Fibroblast of upper back skin (primary cell): ENCODE results near the gene OR1D5.
"Not testable (repeated sequence)": the region's sequence is repeated elsewhere in the genome, so short reads cannot be mapped to it uniquely, and the experiment has no call there.

Experiments used
- DNase-seq: peaks from one replicate; pipeline ENCODE4 v3.0.0-alpha.2; 2013

Gene OR1D5, protein sequence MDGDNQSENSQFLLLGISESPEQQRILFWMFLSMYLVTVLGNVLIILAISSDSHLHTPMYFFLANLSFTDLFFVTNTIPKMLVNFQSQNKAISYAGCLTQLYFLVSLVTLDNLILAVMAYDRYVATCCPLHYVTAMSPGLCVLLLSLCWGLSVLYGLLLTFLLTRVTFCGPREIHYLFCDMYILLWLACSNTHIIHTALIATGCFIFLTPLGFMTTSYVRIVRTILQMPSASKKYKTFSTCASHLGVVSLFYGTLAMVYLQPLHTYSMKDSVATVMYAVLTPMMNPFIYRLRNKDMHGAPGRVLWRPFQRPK

GRCh38 chr17:3063507-3063906 lies at the start of gene OR1D5:
Gene OR1D5, minus strand, starts transcription at chr17:3063607. Its CDS starts 0 bp downstream, at chr17:3063607.
- DNase-seq, result not testable (repeated sequence)

- no peak for DNase-seq
Measured at GRCh38 chr17:3104322-3104721, 40.9 kb upstream of the OR1D5 start, which contains the start of gene OR1D2. Gene OR1D2, minus strand, starts transcription at chr17:3104422. Its CDS starts 11,426 bp downstream, at chr17:3092996.

- DNase-seq, result not testable (repeated sequence)
Measured at GRCh38 chr17:3073850-3074249, 10.4 kb upstream of the OR1D5 start.

GRCh38 chr17:3065192-3065591 lies 1.8 kb upstream of the OR1D5 start:
- DNase-seq, result not testable (repeated sequence)

DNA sequence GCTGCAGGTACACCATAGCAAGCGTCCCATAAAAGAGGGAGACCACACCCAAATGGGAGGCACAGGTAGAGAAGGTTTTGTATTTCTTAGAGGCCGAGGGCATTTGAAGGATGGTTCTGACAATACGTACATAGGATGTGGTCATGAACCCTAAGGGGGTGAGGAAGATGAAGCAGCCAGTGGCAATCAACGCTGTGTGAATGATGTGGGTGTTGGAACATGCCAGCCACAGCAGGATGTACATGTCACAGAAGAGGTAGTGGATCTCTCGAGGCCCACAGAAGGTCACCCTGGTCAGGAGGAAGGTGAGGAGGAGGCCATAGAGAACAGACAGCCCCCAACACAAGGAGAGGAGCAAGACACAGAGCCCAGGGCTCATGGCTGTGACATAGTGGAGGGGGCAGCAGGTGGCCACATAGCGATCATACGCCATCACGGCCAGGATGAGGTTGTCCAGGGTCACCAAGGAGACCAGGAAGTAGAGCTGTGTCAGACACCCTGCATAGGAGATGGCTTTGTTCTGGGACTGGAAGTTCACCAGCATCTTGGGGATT lies 506 bp downstream of the OR1D5 start:
- not testable (repeated sequence) for DNase-seq

GRCh38 chr17:3054868-3055267 lies 8.5 kb downstream of the OR1D5 start:
- DNase-seq, result not testable (repeated sequence)

DNA sequence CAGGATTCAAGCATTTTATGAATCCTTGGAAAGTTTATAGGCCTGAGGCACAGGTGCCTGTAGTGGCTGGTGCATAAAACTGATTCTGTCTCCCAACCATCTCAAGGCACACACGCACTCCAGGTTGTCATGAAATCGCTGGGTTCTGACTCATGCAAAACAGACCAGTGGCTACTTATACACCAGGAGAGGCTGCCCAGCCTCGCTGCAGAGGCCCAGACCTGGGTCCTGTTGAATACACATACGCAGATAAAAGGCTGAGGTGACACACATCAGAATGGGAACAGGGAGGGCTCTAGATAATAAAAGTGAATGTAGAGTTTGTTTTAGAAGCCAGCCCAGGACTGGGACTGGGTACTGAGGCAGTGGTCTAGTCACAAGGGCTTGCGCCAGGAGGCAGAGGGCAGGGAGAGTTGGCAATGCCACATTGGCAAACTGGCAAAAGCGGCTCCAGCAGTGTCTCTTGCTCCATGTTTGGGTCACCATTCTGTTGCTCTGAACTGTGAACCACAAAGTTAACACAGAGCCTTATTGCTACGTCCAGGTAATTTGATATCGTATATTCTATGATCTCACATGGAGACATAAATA lies 13.6 kb downstream of the OR1D5 start:
- DNase-seq, result no peak

DNA sequence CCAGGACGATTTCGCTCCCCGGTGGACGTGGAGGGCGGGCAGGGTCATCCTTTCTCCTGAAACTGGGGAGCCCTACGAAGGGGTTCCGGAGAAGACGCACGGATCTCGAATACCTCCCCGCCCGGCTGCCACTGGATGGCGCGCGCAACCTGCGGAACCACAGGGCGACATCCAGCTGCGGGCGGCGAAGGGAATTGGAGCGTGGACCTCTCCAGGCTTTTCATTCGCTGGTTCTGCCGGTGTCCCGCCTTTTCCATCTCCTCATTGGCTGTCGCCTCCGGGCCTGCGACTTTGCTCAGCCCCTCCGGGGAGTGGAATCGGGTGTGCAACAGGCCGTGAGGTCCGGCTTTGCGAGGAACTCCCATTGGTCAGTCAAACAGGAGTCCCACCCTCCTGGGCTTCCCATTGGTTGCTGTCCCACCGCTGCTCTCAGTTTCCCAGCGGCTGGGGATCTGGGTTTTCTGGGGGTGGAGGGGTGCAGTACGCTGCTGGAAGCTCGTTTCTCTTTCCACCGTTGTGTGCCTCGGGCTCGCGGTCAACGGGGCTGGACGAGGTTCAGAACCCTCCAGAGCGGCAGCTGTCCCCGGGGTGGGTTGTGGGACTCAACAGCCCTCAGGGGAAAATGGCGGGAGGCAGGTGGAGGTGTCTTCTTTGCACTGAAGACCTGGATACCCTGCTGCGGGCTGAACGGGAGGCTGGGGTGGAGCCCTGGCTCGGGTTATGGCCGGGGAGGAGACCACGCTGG lies 14.5 kb downstream of the OR1D5 start:
- peak; percentile 98 for DNase-seq

DNA sequence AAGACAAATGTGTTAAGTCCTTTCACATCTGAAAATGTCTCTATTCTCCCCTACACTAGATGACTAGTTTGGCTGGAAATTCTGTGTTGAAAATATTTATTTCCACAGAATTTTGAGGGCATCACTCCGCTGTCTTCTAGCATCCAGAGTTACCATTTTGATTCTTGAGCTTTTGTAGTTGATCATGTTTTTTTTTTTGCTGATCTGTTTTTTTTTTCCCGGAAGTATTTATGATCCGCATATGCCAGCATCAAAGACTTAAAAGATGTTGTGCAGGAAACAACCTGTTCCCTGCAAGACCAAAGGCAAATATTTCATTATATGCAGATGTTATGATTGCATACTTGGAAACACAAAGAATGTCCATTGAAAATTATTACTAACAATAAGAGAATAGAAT lies 16.7 kb downstream of the OR1D5 start:
- no peak for DNase-seq

- DNase-seq, result no peak
Measured at GRCh38 chr17:3043737-3044365, 19.6 kb downstream of the OR1D5 start.

GRCh38 chr17:3040882-3041281 lies 22.5 kb downstream of the OR1D5 start:
- no peak for DNase-seq

DNA sequence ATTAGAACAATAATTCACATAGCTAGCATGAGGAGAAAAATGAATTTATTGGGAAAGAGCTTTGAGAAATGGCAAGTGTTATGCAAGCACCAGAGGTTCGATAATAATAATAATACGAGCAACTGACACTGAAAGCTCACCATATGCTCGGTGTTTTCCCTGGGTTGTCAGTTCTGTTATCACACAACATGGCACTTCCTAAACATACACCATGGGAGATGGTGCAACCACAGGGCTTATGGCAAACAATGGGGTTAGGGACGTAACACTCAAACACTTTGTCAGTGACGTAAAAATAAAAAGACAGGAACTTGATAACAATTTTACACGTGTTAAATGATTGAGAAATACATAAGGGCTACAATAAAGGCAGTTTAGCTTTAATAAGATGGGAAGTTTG lies 23.7 kb downstream of the OR1D5 start:
- no peak for DNase-seq

- no peak for DNase-seq
Measured at GRCh38 chr17:3038941-3039340, 24.5 kb downstream of the OR1D5 start.

DNA sequence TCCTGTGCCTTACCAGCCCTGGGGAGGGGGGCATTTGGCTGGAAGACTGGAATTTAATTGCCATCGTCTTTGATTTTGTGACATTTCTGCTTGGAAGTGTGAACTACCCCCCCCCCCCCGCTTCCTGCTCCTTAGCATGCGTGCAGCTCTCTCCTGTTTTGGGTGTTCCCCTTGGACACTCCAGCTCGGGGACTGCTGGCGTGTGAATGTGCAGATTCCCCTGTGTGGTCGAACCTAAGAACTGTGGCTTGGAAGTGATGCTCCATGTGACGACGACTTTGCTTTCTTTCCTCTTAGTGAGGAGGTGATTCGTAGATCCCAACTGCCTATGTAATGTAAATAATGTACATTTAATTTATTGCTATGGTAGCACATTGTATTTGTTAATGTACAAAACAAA lies 26.1 kb downstream of the OR1D5 start:
- no peak for DNase-seq

- no peak for DNase-seq
Measured at GRCh38 chr17:3036800-3037199, 26.6 kb downstream of the OR1D5 start.

DNA sequence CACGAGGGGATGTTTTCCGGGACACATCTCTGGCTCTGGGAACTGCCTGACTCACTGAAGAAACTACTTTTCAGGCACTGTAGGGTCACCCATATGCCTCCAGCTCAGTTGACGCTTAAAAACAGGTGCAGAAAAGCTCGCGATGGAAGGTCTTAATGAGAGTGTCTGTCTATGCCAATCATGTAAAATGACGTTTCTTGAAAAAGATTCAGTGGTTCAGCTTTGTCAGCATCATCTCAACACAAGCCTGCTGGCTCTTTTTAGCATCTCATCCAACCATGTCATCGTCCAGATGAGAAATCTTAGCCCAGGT lies 27.5 kb downstream of the OR1D5 start:
- DNase-seq, result no peak

GRCh38 chr17:3035256-3035967 lies 28.0 kb downstream of the OR1D5 start:
- no peak for DNase-seq

GRCh38 chr17:3034578-3034920 lies 28.9 kb downstream of the OR1D5 start:
- DNase-seq, result no peak

DNA sequence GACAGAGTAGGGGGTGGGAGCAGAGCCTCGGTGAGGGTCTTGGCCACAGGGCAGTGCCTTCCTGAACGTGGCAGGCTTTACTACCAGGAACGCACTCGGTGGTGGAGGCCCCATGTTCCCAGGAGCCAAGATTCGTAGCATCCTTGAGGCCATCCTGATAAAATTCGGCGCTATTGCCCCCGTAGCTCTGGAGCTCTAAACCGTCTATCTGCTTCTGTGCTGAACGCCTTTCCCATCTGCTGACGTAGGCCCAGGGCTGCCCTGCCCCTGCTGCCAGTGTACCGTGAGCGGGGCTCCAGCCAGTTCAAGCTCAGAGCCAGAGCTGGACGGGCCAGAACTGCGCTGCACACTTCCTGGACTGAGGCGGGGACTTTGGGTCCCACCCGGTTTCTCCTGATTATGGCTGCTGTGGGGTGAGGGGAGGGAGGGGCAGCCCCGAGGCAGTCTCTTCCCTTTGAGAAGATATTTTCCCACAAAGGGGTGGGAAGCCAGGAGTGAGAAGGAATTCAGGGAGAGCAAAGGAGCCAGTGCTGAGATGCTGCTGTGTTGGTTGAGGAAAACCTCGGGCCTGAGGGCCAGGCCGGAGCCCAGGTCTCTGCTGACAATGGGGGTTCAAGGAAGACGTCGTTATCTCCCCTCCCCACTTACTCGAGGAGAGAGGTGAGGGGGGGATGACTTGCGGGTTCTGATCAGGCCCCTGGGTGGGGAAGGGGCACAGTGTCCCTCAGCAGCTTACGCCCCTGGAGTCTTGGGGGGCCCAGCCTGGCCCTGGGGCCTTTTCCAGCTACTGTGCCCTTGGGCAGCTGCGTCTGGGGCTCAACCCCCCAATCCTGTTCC lies 29.4 kb downstream of the OR1D5 start:
- DNase-seq, result no peak

DNA sequence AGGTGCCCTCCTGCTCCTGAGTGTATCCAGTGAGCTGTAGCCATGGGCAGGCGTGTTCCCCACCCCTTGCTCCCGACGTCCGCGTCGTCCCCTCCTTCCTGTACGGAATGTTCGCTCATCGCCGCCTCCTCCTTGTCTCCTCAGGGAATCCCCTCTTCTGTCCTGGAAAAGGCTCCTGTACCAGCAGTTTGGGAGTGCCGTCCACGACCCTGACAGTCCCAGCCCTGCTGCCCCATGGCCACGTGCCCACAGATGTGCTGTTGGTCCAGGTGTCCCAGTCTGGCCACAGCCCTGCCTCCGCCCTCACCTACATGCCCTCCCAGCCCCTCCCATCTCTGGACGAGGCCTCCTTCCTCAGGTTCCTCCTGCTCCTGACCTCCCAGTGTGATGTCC lies 30.2 kb downstream of the OR1D5 start:
- DNase-seq, result no peak
